ENCODE results near the gene AGAP3.

AGAP3 gene

GRCh38 chr7:151110236-151110940, 24.1 kb downstream of the AGAP3 start:
- TF ChIP-seq CTCF (conservative IDR thresholded peaks at IDR 0.05) (no peak), ZFX (IDR thresholded peaks at IDR 0.05) (no peak)
- H3K27ac ChIP-seq = no peak overlapping the region; the same call in 1 of the 2 replicates

GRCh38 chr7:151110941-151111645, 24.8 kb downstream of the AGAP3 start:
- peak; percentile 97 for TF ChIP-seq CTCF (conservative IDR thresholded peaks at IDR 0.05)
- no peak for TF ChIP-seq ZFX (IDR thresholded peaks at IDR 0.05)

GRCh38 chr7:151113344-151114150, 27.3 kb downstream of the AGAP3 start:
- no peak for TF ChIP-seq ZFX (IDR thresholded peaks at IDR 0.05)
- no peak for TF ChIP-seq CTCF (conservative IDR thresholded peaks at IDR 0.05)
- peak overlapping the region; percentile 69 for H3K27ac ChIP-seq

More at GRCh38 chr7:151110941-151111645, 24.8 kb downstream of the AGAP3 start:
- peak overlapping the region; percentile 69 for H3K27ac ChIP-seq

- H3K27ac ChIP-seq = peak overlapping the region; percentile 69
- TF ChIP-seq CTCF (conservative IDR thresholded peaks at IDR 0.05) (peak; percentile 49), ZFX (IDR thresholded peaks at IDR 0.05) (peak; percentile 54; the same call in 1 of the 2 replicates)
Observed at GRCh38 chr7:151114151-151115090, 28.1 kb downstream of the AGAP3 start.

GRCh38 chr7:151115121-151115835, 29.0 kb downstream of the AGAP3 start:
- TF ChIP-seq CTCF (conservative IDR thresholded peaks at IDR 0.05) (peak; percentile 31), ZFX (IDR thresholded peaks at IDR 0.05) (peak; percentile 3; the same call in 1 of the 2 replicates)
- peak overlapping the region; percentile 69 for H3K27ac ChIP-seq

GRCh38 chr7:151115836-151116418, 29.7 kb downstream of the AGAP3 start:
- peak overlapping the region; percentile 7; the same call in 1 of the 2 replicates for H3K27ac ChIP-seq
- no peak for TF ChIP-seq CTCF (conservative IDR thresholded peaks at IDR 0.05)
- no peak for TF ChIP-seq ZFX (IDR thresholded peaks at IDR 0.05)

All from C4-2B (cell line).